Activated CD8-positive, alpha-beta T cell treated with anti-CD3 and anti-CD28 coated beads for 36 hours (primary cell): ENCODE results near the gene PTPRN2. TPM values are rescaled to one million over a fixed set of nuclear protein-coding genes. Genes with fewer than 3 reads are reported as not detected.
"Not testable (repeated sequence)": the region's sequence is repeated elsewhere in the genome, so short reads cannot be mapped to it uniquely, and the experiment has no call there.

ENCODE experiments used
- ATAC-seq: fragments of 200-7000 bp; cut with Tn5 transposase; one replicate; pipeline ENCODE4 v1.10.0; 2021; ENCODE audit warnings: mild to moderate bottlenecking, moderate library complexity
- CTCF ChIA-PET: fragments of 350-600 bp; sonication (Branson Sonifier 250); formaldehyde crosslinking; loops from one replicate; lab custom pipeline; 2021; ENCODE audit warnings: antibody characterized with exemption; lab: Charles Lee
- POLR2A ChIA-PET: fragments of 350-600 bp; sonication (Branson Sonifier 250); formaldehyde crosslinking; loops from one replicate; lab custom pipeline; 2021; ENCODE audit warnings: antibody characterized with exemption; lab: Charles Lee
- DNase-seq: peaks from one replicate; pipeline ENCODE4 v3.0.0-alpha.2; 2020
- H3K27ac Mint-ChIP-seq: one replicate; pipeline ENCODE4 v1.8.0; 2021; ENCODE audit warnings: mild to moderate bottlenecking, mixed read lengths
- H3K27me3 Mint-ChIP-seq: one replicate; pipeline ENCODE4 v1.8.0; 2021; ENCODE audit warnings: mixed read lengths
- H3K36me3 Mint-ChIP-seq: one replicate; pipeline ENCODE4 v1.8.0; 2021; ENCODE audit warnings: low read depth, mixed read lengths
- H3K4me1 Mint-ChIP-seq: one replicate; pipeline ENCODE4 v1.8.0; 2021; ENCODE audit warnings: low read depth, mixed read lengths
- H3K4me3 Mint-ChIP-seq: one replicate; pipeline ENCODE4 v1.8.0; 2021; ENCODE audit warnings: mild to moderate bottlenecking, moderate library complexity, mixed read lengths
- H3K9me3 Mint-ChIP-seq: one replicate; pipeline ENCODE4 v1.8.0; 2021; ENCODE audit warnings: mixed read lengths
- intact Hi-C: fragments of 100-400 bp; cut with micrococcal nuclease; formaldehyde crosslinking; loops from one replicate; pipeline ENCODE4 v1.10.0; 2022
- total RNA-seq, 2 experiments: library from RNA; stranded (reverse); gene quantifications; one replicate each; pipeline ENCODE4 v1.2.3, GENCODE V29; 2021
- TF ChIP-seq, protein P1 (sequence below): fragments of 200-600 bp; IDR thresholded peaks from one replicate; pipeline ENCODE4 v1.8.0; 2022; ENCODE audit warnings: antibody characterized with exemption, mild to moderate bottlenecking

Gene PTPRN2
- total RNA-seq, 2 experiments from 2014 or later = 0.49 to 0.65 TPM

DNA sequence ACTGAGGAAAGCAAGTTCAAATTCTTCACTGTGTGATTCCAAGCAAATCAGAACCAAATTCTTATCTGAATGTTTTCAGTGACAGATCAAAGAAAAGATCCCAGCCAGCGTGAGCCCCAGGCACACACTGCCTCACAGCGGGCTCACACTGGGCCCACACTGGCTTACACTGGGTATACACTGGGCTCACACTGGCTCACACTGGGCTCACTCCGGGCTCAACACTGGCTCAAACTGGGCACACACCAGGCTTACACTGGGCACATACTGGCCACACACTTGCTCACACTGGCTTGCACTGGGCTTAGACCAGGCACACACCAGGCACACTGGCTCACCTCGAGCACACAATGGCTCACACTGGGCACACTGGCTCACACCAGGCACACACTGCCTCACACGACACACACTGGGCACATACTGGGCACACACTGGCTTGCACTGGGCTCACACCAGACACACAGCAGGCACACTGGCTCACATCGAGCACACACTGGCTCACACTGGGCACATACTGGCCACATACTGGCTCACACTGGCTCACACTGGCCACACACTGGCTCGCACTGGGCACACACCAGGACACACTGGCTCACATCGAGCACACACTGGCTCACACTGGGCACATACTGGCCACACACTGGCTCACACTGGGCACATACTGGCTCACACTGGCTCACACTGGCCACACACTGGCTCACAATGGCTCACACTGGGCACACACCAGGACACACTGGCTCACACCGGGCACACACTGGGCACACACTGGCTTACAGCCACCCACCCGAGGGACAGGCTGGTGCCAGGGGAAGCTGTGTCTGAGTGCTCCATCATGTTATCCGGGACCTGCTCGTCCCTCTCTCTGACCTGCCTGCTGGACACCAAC lies 156.3 kb downstream of the PTPRN2 start:
- no peak overlapping the region for H3K4me3 Mint-ChIP-seq
- no peak for ATAC-seq

DNA sequence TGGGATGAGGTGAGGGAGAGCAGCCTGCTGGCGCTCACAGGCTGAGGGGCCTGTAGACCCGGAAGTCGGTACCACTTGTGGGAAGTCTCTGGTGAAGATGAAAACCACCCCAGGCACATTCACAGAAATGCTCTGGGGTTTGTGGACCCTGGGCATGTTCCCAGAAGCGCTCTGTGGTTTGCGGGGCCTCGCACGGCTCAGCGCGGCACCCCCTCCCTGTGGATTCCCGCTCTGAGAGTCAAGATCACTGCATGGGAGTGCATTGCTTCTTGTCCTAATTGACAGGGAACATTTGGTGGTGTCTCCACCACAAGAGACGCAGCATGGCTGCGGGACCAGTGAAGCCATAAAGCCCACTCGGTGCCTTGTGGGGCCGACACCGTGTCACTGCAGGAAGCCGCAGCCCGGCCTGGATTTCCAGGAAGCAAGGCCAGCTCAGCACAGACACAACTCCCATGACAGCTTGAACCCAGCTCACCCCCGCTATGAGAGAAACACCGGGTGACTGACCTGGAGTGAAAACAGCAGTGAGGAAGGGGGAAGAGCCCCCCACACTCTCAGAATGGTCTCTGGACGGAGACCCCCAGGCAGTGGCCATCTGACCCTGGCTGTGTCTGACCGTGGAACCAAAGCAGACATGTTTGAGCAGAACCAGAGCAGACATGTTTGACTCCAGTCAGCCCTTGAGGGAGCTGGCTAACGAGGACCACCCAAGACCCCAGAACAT lies 157.2 kb downstream of the PTPRN2 start:
- intact Hi-C loops = no loop called here
- Mint-ChIP-seq H3K9me3 (no peaks in the 10 kb centered on the region), H3K27ac (no peak overlapping the region), H3K4me3 (no peak overlapping the region), H3K27me3 (peaks cover 6% of the 10 kb centered on the region), H3K36me3 (no peaks in the 10 kb centered on the region), H3K4me1 (no peaks in the 10 kb centered on the region)
- DNase-seq = no peak
- ChIA-PET CTCF (interaction anchor here (0.6 kb wide), 1 partner anchor 82 kb away, joined by 3 read pairs; no protein-coding TSS in a partner anchor), POLR2A (no interaction called here)
- no peak for ATAC-seq
- TF ChIP-seq, protein P1, sequence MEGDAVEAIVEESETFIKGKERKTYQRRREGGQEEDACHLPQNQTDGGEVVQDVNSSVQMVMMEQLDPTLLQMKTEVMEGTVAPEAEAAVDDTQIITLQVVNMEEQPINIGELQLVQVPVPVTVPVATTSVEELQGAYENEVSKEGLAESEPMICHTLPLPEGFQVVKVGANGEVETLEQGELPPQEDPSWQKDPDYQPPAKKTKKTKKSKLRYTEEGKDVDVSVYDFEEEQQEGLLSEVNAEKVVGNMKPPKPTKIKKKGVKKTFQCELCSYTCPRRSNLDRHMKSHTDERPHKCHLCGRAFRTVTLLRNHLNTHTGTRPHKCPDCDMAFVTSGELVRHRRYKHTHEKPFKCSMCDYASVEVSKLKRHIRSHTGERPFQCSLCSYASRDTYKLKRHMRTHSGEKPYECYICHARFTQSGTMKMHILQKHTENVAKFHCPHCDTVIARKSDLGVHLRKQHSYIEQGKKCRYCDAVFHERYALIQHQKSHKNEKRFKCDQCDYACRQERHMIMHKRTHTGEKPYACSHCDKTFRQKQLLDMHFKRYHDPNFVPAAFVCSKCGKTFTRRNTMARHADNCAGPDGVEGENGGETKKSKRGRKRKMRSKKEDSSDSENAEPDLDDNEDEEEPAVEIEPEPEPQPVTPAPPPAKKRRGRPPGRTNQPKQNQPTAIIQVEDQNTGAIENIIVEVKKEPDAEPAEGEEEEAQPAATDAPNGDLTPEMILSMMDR = no peak

More for the DNA sequence above, 156.3 kb downstream of the PTPRN2 start:
- H3K9me3 Mint-ChIP-seq = no peaks in the 10 kb centered on the region
- CTCF ChIA-PET = no interaction called here
- intact Hi-C loops = no loop called here
- H3K36me3 Mint-ChIP-seq = no peaks in the 10 kb centered on the region
- DNase-seq = no peak
- H3K4me1 Mint-ChIP-seq = no peaks in the 10 kb centered on the region
- H3K27me3 Mint-ChIP-seq = peaks cover 13% of the 10 kb centered on the region
- TF ChIP-seq, protein P1 = no peak
- POLR2A ChIA-PET = no interaction called here
- no peak overlapping the region for H3K27ac Mint-ChIP-seq

DNA sequence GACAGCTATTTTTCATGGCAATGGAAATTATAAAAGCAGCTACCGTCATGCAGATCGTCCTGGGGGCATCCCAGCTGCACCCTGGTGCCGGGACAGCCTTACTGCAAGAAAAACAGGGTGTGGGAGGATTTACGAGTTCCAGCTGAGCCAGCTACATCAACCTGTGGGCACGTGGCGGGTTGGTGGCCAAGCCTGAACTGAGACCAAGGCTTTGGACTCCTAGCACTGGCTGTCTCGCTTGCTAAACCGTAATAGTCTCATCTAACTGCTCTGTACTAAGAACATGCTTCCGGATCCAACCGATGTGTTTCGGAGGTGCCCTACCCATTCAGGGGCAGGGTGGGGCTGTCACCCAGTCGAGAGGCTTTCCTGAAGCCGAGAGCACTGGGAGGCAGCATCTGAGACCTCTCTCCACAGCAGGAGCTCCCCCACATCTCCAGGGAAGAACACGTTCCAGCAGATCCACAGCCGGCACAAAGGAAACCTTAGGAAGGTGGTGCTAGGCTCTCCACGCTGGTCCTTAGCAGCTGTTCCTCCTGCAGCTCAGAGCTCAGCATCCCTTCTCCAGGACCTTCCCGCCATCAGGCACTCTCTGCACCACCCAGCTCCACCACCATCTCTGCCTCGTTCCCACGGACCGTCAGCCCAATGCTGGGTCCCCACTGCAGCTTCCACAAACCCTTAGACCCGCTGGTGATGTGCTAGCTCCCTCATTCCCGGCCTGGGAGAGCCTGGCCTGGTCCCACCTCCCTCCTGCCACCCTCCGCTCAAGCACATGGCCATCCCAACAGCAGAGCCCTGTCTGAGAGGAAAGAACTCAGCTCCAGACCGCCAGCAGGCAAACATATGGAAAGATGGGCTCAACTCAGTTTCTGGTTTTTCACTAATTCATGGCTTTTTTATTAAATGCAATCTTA lies 158.5 kb downstream of the PTPRN2 start:
- no peak for DNase-seq

DNA sequence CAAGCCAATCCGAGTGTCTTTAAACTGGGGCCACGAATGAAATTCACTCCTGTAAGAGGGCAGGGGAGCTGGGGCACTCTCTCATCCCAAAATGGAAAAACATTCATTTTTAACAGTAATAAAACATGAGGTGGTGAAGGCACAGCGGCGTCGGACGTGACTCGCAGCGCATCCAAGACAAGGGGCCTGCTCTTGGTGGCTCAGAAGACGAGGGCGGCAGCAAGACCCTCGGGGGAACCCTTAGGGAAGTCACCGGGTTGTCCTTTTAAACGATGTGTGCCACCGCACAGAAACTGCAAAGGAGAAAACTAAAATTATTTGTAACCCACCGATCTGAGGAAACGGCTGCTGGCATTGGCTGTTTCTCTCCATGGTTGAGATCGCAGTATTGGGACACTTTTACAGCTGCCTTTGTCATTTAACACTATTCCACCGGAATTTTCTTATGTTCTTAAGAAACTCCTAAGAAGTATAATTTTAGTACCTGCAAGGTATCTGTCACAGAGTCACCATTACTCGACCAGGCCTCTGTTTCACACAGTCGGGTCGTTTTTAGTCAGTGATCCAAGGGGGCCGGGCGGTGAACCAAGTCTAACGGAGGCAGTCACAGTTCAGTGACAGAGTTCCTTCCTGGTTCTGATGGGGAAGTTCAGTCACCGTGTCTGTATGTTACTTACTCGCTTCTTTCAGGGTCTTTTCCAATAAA lies 159.3 kb downstream of the PTPRN2 start:
- Mint-ChIP-seq H3K4me3 (no peak overlapping the region), H3K36me3 (no peaks in the 10 kb centered on the region), H3K27ac (no peak overlapping the region), H3K27me3 (peaks cover 5% of the 10 kb centered on the region), H3K9me3 (no peaks in the 10 kb centered on the region), H3K4me1 (no peaks in the 10 kb centered on the region)
- ChIA-PET CTCF (no interaction called here), POLR2A (no interaction called here)
- TF ChIP-seq, protein P1 = no peak
- DNase-seq (no peak), ATAC-seq (no peak)
- intact Hi-C loops = no loop called here

More for the DNA sequence above, 158.5 kb downstream of the PTPRN2 start:
- Mint-ChIP-seq H3K9me3 (no peaks in the 10 kb centered on the region), H3K4me1 (no peaks in the 10 kb centered on the region), H3K27ac (no peak overlapping the region), H3K27me3 (peaks cover 6% of the 10 kb centered on the region), H3K36me3 (no peaks in the 10 kb centered on the region), H3K4me3 (no peak overlapping the region)
- intact Hi-C loops = no loop called here
- no peak for ATAC-seq
- POLR2A ChIA-PET = no interaction called here
- TF ChIP-seq, protein P1 = no peak
- CTCF ChIA-PET = no interaction called here

DNA sequence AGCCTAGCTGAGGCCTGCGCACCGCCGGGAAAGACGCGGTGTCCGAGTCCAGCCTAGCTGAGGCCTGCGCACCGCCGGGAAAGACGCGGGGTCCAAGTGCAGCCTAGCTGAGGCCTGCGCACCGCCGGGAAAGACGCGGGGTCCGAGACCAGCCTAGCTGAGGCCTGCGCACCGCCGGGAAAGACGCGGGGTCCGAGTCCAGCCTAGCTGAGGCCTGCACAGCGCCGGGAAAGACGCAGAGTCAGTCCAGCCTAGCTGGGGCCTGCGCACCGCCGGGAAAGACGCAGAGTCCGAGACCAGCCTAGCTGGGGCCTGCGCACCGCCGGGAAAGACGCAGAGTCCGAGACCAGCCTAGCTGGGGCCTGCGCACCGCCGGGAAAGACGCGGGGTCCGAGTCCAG lies 161.9 kb downstream of the PTPRN2 start:
- H3K36me3 Mint-ChIP-seq, CTCF ChIA-PET, H3K4me3 Mint-ChIP-seq, DNase-seq, ATAC-seq, H3K4me1 Mint-ChIP-seq, H3K27ac Mint-ChIP-seq, H3K27me3 Mint-ChIP-seq, H3K9me3 Mint-ChIP-seq, intact Hi-C loops, POLR2A ChIA-PET: not testable (repeated sequence)
